Activated CD8-positive, alpha-beta T cell treated with anti-CD3 and anti-CD28 coated beads for 36 hours (primary cell): Measurements from ENCODE around the gene ERBB4. TPM values are rescaled to one million over a fixed set of nuclear protein-coding genes. Genes with fewer than 3 reads are reported as not detected.

Experiments
- ATAC-seq: fragments of 200-7000 bp; cut with Tn5 transposase; one replicate; pipeline ENCODE4 v1.10.0; 2021; ENCODE audit warnings: mild to moderate bottlenecking, moderate library complexity
- CTCF ChIA-PET: fragments of 350-600 bp; sonication (Branson Sonifier 250); formaldehyde crosslinking; loops from one replicate; lab custom pipeline; 2021; ENCODE audit warnings: antibody characterized with exemption; lab: Charles Lee
- POLR2A ChIA-PET: fragments of 350-600 bp; sonication (Branson Sonifier 250); formaldehyde crosslinking; loops from one replicate; lab custom pipeline; 2021; ENCODE audit warnings: antibody characterized with exemption; lab: Charles Lee
- DNase-seq: peaks from one replicate; pipeline ENCODE4 v3.0.0-alpha.2; 2020
- H3K27ac Mint-ChIP-seq: one replicate; pipeline ENCODE4 v1.8.0; 2021; ENCODE audit warnings: mild to moderate bottlenecking, mixed read lengths
- H3K27me3 Mint-ChIP-seq: one replicate; pipeline ENCODE4 v1.8.0; 2021; ENCODE audit warnings: mixed read lengths
- H3K36me3 Mint-ChIP-seq: one replicate; pipeline ENCODE4 v1.8.0; 2021; ENCODE audit warnings: low read depth, mixed read lengths
- H3K4me1 Mint-ChIP-seq: one replicate; pipeline ENCODE4 v1.8.0; 2021; ENCODE audit warnings: low read depth, mixed read lengths
- H3K4me3 Mint-ChIP-seq: one replicate; pipeline ENCODE4 v1.8.0; 2021; ENCODE audit warnings: mild to moderate bottlenecking, moderate library complexity, mixed read lengths
- H3K9me3 Mint-ChIP-seq: one replicate; pipeline ENCODE4 v1.8.0; 2021; ENCODE audit warnings: mixed read lengths
- intact Hi-C: fragments of 100-400 bp; cut with micrococcal nuclease; formaldehyde crosslinking; loops from one replicate; pipeline ENCODE4 v1.10.0; 2022
- total RNA-seq, 2 experiments: library from RNA; stranded (reverse); gene quantifications; one replicate each; pipeline ENCODE4 v1.2.3, GENCODE V29; 2021
- TF ChIP-seq, protein P1 (sequence below): fragments of 200-600 bp; IDR thresholded peaks from one replicate; pipeline ENCODE4 v1.8.0; 2022; ENCODE audit warnings: antibody characterized with exemption, mild to moderate bottlenecking

The ERBB4 gene
- total RNA-seq, 2 experiments from 2014 or later, result not detected

DNA sequence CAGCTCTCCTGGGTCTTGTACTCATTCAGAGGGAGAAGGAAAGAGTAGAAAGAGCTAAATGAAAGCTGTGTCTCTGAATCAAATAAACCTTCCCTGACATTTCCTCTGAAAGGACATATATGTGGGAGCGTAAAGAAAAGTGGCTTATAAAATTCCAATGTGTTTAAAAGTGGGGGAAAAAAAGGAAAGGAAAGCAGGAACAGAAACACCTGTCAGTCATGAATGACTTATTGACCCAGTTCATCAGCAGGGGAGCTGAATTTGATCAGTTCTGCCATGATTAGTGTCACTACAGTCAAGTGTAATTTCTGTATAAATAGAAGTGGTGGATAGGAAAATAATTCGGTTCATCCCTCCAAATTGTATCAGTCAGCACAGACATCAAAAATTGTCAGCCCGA, 382.5 kb downstream of the ERBB4 start:
- CTCF ChIA-PET, result no interaction called here
- H3K4me1 Mint-ChIP-seq, result no peaks in the 10 kb centered on the region
- H3K4me3 Mint-ChIP-seq, result no peak overlapping the region
- H3K9me3 Mint-ChIP-seq, result no peaks in the 10 kb centered on the region
- TF ChIP-seq, protein P1, sequence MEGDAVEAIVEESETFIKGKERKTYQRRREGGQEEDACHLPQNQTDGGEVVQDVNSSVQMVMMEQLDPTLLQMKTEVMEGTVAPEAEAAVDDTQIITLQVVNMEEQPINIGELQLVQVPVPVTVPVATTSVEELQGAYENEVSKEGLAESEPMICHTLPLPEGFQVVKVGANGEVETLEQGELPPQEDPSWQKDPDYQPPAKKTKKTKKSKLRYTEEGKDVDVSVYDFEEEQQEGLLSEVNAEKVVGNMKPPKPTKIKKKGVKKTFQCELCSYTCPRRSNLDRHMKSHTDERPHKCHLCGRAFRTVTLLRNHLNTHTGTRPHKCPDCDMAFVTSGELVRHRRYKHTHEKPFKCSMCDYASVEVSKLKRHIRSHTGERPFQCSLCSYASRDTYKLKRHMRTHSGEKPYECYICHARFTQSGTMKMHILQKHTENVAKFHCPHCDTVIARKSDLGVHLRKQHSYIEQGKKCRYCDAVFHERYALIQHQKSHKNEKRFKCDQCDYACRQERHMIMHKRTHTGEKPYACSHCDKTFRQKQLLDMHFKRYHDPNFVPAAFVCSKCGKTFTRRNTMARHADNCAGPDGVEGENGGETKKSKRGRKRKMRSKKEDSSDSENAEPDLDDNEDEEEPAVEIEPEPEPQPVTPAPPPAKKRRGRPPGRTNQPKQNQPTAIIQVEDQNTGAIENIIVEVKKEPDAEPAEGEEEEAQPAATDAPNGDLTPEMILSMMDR, result no peak
- no peak for ATAC-seq
- no peaks in the 10 kb centered on the region for H3K36me3 Mint-ChIP-seq
- DNase-seq, result no peak
- H3K27me3 Mint-ChIP-seq, result no peaks in the 10 kb centered on the region
- H3K27ac Mint-ChIP-seq, result no peak overlapping the region
- intact Hi-C loops, result no loop called here
- POLR2A ChIA-PET, result no interaction called here

DNA sequence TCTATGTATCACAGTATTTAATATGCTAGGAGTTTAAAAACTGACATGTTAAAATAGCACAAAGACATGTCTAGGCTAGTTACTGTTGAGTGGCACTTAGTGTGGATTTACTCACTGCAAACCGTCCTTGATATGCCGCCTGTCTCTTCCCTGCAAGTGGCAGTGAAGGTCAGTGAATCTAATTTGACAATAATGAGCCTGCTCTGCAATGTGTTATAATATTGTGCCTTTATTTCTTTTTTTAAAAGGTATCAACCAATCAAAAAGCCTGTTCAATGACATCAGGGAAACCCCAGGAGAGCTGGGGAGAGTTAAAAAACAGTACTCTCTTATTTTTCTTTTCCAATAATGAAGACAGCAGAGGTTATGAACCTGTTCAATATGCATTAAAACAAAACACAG, 384.1 kb downstream of the ERBB4 start:
- Mint-ChIP-seq H3K36me3 (no peaks in the 10 kb centered on the region), H3K27ac (no peak overlapping the region), H3K4me3 (no peak overlapping the region), H3K9me3 (peaks cover 3% of the 10 kb centered on the region), H3K4me1 (no peaks in the 10 kb centered on the region), H3K27me3 (no peaks in the 10 kb centered on the region)
- CTCF ChIA-PET, result no interaction called here
- ATAC-seq, result no peak
- DNase-seq, result no peak
- POLR2A ChIA-PET, result no interaction called here
- TF ChIP-seq, protein P1, result no peak
- intact Hi-C loops, result no loop called here

DNA sequence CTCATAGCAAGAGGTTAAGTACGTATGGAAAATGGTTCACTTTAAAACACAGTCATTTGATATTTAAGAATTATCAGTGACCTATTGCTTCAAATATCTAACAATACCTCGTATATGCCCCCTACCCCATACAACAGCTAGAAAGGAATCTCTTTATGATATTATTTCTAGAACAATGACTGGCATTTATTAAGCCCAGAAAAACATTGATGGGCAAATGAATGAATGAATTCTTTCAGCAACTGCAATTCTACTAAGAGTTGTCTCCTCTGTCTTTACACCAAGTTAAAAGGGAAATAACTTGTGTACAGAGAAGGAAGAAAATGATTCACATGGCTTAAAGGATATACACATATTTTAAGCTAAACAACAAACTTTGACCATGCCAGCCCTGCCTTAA, 384.7 kb downstream of the ERBB4 start:
- peaks cover 3% of the 10 kb centered on the region for H3K9me3 Mint-ChIP-seq
- ChIA-PET POLR2A (no interaction called here), CTCF (no interaction called here)
- TF ChIP-seq, protein P1, result no peak
- ATAC-seq (no peak), DNase-seq (no peak)
- H3K27ac Mint-ChIP-seq, result no peak overlapping the region
- no peaks in the 10 kb centered on the region for H3K4me1 Mint-ChIP-seq
- H3K36me3 Mint-ChIP-seq, result no peaks in the 10 kb centered on the region
- intact Hi-C loops, result no loop called here
- H3K4me3 Mint-ChIP-seq, result no peak overlapping the region
- no peaks in the 10 kb centered on the region for H3K27me3 Mint-ChIP-seq

DNA sequence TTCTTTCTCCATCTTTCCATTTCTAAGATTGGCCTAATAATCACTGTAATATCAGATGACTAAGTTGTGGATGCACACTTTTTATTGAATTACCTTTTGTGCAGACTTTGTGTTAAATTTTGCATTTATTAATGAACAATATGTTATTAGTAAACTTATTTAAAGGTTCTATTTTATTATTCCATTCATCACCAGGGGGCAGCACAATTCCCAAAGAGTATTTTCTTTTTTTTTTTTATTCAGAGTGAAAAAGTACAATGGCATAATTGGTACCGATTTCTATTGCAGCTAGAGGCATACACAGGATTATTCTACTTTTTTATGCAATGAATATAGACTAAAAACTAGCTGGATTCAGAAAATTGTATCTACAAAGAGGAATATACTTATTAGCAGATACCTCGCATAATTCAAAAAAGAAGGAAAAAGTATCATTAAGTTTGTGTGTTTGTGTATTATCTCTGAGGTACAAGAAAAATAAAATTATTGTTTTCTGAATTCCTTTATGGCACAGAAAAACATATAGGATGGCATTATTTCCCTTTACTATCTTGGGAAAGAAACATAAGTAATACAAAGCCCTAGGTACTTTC, 390.6 kb downstream of the ERBB4 start:
- peaks cover 3% of the 10 kb centered on the region for H3K9me3 Mint-ChIP-seq
- ATAC-seq (no peak), DNase-seq (no peak)
- no peaks in the 10 kb centered on the region for H3K36me3 Mint-ChIP-seq
- H3K27ac Mint-ChIP-seq, result no peak overlapping the region
- TF ChIP-seq, protein P1, result no peak
- intact Hi-C loops, result no loop called here
- no peak overlapping the region for H3K4me3 Mint-ChIP-seq
- H3K27me3 Mint-ChIP-seq, result no peaks in the 10 kb centered on the region
- H3K4me1 Mint-ChIP-seq, result no peaks in the 10 kb centered on the region
- CTCF ChIA-PET, result no interaction called here
- POLR2A ChIA-PET, result no interaction called here

DNA sequence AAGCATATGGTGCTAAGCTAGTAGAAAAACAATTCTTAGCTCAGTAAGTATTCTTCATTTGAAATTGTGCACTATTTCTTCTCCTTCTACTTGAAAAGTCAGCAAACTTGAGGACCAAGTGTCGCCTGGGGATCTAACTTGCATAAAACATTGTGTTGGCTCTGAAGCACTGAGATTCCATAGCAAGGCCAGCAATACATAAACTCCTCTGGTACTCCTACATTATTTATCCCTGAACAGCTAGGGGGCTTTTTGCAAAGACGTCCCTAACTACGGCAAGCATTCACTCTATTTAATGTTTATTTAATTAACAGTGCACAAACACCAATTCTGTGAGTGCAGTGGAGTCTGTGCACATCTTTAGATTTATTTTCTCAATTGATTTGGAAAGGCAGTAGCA, 392.2 kb downstream of the ERBB4 start:
- Mint-ChIP-seq H3K9me3 (peaks cover 4% of the 10 kb centered on the region), H3K27me3 (no peaks in the 10 kb centered on the region), H3K27ac (no peak overlapping the region), H3K36me3 (no peaks in the 10 kb centered on the region), H3K4me1 (no peaks in the 10 kb centered on the region), H3K4me3 (no peak overlapping the region)
- TF ChIP-seq, protein P1, result no peak
- DNase-seq (no peak), ATAC-seq (no peak)
- ChIA-PET CTCF (interaction anchor here (0.7 kb wide), 1 partner anchor 572 kb away, joined by 3 read pairs; no protein-coding TSS in a partner anchor), POLR2A (interaction anchor here (0.5 kb wide), 1 partner anchor 465 kb away, joined by 3 read pairs; no protein-coding TSS in a partner anchor)
- intact Hi-C loops, result no loop called here
